Measurements from ENCODE around the gene SAMM50. TPM values are rescaled to one million over a fixed set of nuclear protein-coding genes. Genes with fewer than 3 reads are reported as not detected.

The SAMM50 gene
- total RNA-seq = 10 to 100 TPM; 46.3 TPM

GRCh38 chr22:43955040-43955882 lies at the start of gene SAMM50:
Gene SAMM50, plus strand, starts transcription at chr22:43955442. Its CDS starts 136 bp downstream, at chr22:43955578.

GRCh38 chr22:43923631-43924464 lies 31.4 kb upstream of the SAMM50 start, which contains the start of gene PNPLA3:
Gene PNPLA3, plus strand, starts transcription at chr22:43923805. Its CDS starts 107 bp downstream, at chr22:43923912.

GRCh38 chr22:44024288-44024921 lies 69.2 kb downstream of the SAMM50 start, which contains the start of gene PARVB:
Gene PARVB, plus strand, starts transcription at chr22:44024302. Its CDS starts 38 bp downstream, at chr22:44024340.

Other genes starting within 250 kb of the SAMM50 start
- gene EFCAB6, start 143.1 kb upstream of the SAMM50 start, total RNA-seq = under 1 TPM; 0.13 to 0.19 TPM
- not detected for gene SULT4A1, start 92.9 kb upstream of the SAMM50 start, total RNA-seq
- not detected for gene PNPLA5, start 63.4 kb upstream of the SAMM50 start, total RNA-seq
- under 1 TPM; 0.15 to 0.24 TPM for gene PNPLA3, start 31.6 kb upstream of the SAMM50 start, total RNA-seq
- gene PARVB, start 68.9 kb downstream of the SAMM50 start, total RNA-seq = 10 to 100 TPM; 21.4 to 22.2 TPM
- gene PARVG, start 225.5 kb downstream of the SAMM50 start, total RNA-seq = 100 to 1,000 TPM; 177 to 190 TPM

Data from activated naive CD4-positive, alpha-beta T cell treated with anti-CD3 and anti-CD28 coated beads, Interleukin-2, amount 10 ng/mL, durations not matched to agents 5 hours and 36 hours (primary cell).